Osteocyte (in vitro differentiated cells): ENCODE measurements around the gene NCAM2. TPM values are rescaled to one million over a fixed set of nuclear protein-coding genes. Genes with fewer than 3 reads are reported as not detected.
A peak's percentile ranks its signal among the peaks of the same experiment; 100 is the strongest.

ENCODE experiments used
- DNase-seq: peaks from one replicate; pipeline ENCODE4 v3.0.0; 2021; ENCODE audit warnings: mixed read lengths; ENCODE audit not compliant: unreplicated experiment; ENCODE audit errors: extremely low spot score
- H3K27ac Mint-ChIP-seq: one replicate; pipeline ENCODE4 v1.8.0; 2021; ENCODE audit warnings: mild to moderate bottlenecking, mixed read lengths; ENCODE audit not compliant: unreplicated experiment
- H3K27me3 Mint-ChIP-seq: one replicate; pipeline ENCODE4 v1.8.0; 2021; ENCODE audit warnings: mixed read lengths; ENCODE audit not compliant: unreplicated experiment
- H3K36me3 Mint-ChIP-seq: one replicate; pipeline ENCODE4 v1.8.0; 2021; ENCODE audit warnings: mixed read lengths; ENCODE audit not compliant: unreplicated experiment
- H3K4me1 Mint-ChIP-seq: one replicate; pipeline ENCODE4 v1.8.0; 2021; ENCODE audit warnings: mixed read lengths; ENCODE audit not compliant: unreplicated experiment
- H3K4me3 Mint-ChIP-seq: one replicate; pipeline ENCODE4 v1.8.0; 2021; ENCODE audit warnings: mild to moderate bottlenecking, moderate library complexity, mixed read lengths; ENCODE audit not compliant: unreplicated experiment
- H3K9me3 Mint-ChIP-seq: one replicate; pipeline ENCODE4 v1.8.0; 2021; ENCODE audit warnings: mixed read lengths; ENCODE audit not compliant: unreplicated experiment
- total RNA-seq: library from RNA; stranded (reverse); gene quantifications from 2 replicates; pipeline ENCODE4 v1.2.1, GENCODE V29; 2021
- TF ChIP-seq, protein P1 (sequence below): fragments of 200-600 bp; sonication (generic); IDR thresholded peaks from 2 replicates; pipeline ENCODE4 v1.5.0; 2021; ENCODE audit warnings: antibody characterized with exemption, mild to moderate bottlenecking, moderate library complexity

Gene NCAM2
- total RNA-seq, 1 donor from 2014 or later, result 121 TPM

GRCh38 chr21:20998886-20999285 lies 677 bp downstream of the NCAM2 start:
- TF ChIP-seq, protein P1, sequence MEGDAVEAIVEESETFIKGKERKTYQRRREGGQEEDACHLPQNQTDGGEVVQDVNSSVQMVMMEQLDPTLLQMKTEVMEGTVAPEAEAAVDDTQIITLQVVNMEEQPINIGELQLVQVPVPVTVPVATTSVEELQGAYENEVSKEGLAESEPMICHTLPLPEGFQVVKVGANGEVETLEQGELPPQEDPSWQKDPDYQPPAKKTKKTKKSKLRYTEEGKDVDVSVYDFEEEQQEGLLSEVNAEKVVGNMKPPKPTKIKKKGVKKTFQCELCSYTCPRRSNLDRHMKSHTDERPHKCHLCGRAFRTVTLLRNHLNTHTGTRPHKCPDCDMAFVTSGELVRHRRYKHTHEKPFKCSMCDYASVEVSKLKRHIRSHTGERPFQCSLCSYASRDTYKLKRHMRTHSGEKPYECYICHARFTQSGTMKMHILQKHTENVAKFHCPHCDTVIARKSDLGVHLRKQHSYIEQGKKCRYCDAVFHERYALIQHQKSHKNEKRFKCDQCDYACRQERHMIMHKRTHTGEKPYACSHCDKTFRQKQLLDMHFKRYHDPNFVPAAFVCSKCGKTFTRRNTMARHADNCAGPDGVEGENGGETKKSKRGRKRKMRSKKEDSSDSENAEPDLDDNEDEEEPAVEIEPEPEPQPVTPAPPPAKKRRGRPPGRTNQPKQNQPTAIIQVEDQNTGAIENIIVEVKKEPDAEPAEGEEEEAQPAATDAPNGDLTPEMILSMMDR, result no peak
- DNase-seq, result no peak
- H3K4me1 Mint-ChIP-seq, result peaks cover 68% of the 10 kb centered on the region
- no peaks in the 10 kb centered on the region for H3K36me3 Mint-ChIP-seq
- peak overlapping the region; percentile 83 for H3K4me3 Mint-ChIP-seq
- peak overlapping the region; percentile 70 for H3K27ac Mint-ChIP-seq
- no peaks in the 10 kb centered on the region for H3K9me3 Mint-ChIP-seq
- H3K27me3 Mint-ChIP-seq, result no peaks in the 10 kb centered on the region

- no peaks in the 10 kb centered on the region for H3K36me3 Mint-ChIP-seq
- TF ChIP-seq, protein P1, result peak; percentile 88
- peaks cover 61% of the 10 kb centered on the region for H3K4me1 Mint-ChIP-seq
- no peaks in the 10 kb centered on the region for H3K9me3 Mint-ChIP-seq
- no peaks in the 10 kb centered on the region for H3K27me3 Mint-ChIP-seq
- peak overlapping the region; percentile 83 for H3K4me3 Mint-ChIP-seq
- DNase-seq, result no peak
- no peak overlapping the region for H3K27ac Mint-ChIP-seq
Observed at GRCh38 chr21:20999659-21000058, 1.4 kb downstream of the NCAM2 start.

DNA sequence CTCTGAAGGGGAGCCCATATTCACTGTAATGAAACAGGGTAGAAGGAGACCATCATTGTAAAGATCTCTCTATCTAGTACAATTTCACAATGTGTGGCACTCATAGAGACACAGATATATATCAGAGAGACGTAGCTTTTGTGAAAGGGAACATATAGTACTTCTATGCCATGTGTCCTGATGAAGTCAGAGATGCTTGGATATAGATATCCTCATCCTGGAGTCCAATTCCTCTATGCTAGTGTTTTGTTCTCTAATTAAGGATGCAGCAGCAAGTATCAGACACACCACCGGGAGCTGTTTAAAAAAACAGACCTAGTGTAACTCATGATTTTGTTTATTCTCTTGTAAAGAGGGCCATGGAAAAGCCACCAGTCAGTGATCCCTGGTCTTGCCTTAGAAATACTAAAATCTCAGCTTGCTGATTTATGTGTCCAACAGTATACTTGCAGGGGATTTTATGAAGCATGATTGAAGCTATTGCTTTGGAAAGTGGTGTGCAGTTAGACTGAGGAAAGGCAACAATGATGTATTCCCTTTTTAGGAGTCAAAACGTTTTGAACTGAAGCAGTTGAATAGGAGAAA lies 2.5 kb downstream of the NCAM2 start:
- Mint-ChIP-seq H3K4me1 (peaks cover 52% of the 10 kb centered on the region), H3K4me3 (peak overlapping the region; percentile 83), H3K27me3 (no peaks in the 10 kb centered on the region), H3K27ac (no peak overlapping the region), H3K36me3 (no peaks in the 10 kb centered on the region), H3K9me3 (no peaks in the 10 kb centered on the region)
- TF ChIP-seq, protein P1, result no peak
- DNase-seq, result no peak

DNA sequence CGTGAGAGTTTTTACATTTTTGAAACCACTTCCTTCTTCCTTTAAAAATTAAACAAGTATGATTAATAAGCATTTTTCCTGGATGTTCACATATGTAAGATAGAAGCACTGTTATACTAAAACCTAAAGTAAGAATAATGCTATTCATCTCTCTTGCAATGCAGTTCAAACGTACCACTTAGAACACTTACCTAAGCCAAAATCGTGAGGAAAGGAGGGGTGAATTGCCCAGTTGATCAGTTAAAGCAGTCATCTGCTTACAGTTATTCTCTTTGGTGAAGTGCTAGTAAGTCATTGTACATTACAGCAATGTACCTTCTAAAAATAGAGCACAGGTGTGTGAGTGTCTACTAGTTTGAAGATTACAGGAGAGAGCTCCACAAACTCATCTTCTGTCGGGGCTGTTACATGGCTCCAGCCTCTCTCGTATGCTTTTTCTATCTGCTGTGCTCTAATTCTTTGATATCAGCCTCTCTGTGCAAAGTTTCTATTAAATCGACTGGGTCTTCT lies 3.4 kb downstream of the NCAM2 start:
- Mint-ChIP-seq H3K27me3 (no peaks in the 10 kb centered on the region), H3K4me1 (peaks cover 45% of the 10 kb centered on the region), H3K36me3 (no peaks in the 10 kb centered on the region), H3K9me3 (no peaks in the 10 kb centered on the region), H3K4me3 (peak overlapping the region; percentile 56), H3K27ac (no peak overlapping the region)
- DNase-seq, result no peak
- TF ChIP-seq, protein P1, result no peak

DNA sequence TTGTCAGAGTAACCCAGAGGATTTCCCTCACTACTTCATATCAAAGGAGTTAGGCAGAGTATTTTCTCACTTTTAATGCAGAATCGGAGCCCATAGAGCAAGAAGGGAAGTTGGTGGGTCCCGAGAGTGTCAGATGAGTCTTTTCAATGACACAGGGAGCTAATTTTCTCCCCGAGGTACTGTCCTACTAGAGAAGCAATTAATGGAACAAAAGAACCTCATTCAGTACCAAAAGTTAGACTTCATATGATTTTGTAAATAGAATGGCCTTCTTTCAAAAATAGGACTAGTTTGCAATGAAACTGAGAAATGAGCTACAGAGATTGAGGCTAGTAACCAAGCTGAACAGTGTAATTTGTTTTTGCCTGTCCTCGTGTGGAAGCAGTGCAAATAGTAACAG lies 3.9 kb downstream of the NCAM2 start:
- no peak for DNase-seq
- Mint-ChIP-seq H3K4me3 (peak overlapping the region; percentile 56), H3K27me3 (no peaks in the 10 kb centered on the region), H3K27ac (no peak overlapping the region), H3K9me3 (no peaks in the 10 kb centered on the region), H3K4me1 (peaks cover 40% of the 10 kb centered on the region), H3K36me3 (no peaks in the 10 kb centered on the region)
- TF ChIP-seq, protein P1, result no peak
